GM12891 (cell line): Measurements from ENCODE around the gene ARRB1. TPM values are rescaled to one million over a fixed set of nuclear protein-coding genes. Genes with fewer than 3 reads are reported as not detected.

Experiments used
- DNase-seq: peaks from one replicate; pipeline ENCODE4 v3.0.0; 2011; ENCODE audit warnings: low spot score; ENCODE audit not compliant: insufficient read length
- FAIRE-seq: peaks from 2 replicates; lab custom pipeline; 2011; peaks lifted over from hg19 to GRCh38; lab: Jason Lieb, UNC
- PAX5 ChIP-seq: IDR thresholded peaks from 2 replicates; pipeline ENCODE4 v1.6.1; 2011; ENCODE audit warnings: low read length, moderate library complexity, mild to moderate bottlenecking; ENCODE audit not compliant: insufficient read depth, severe bottlenecking
- POLR2A ChIP-seq: IDR thresholded peaks from 2 replicates; pipeline ENCODE4 v1.6.1; 2011; ENCODE audit warnings: low read depth, low read length, control low read depth
- POLR2AphosphoS5 ChIP-seq: IDR thresholded peaks from 2 replicates; pipeline ENCODE4 v1.6.1; 2011; ENCODE audit warnings: low read depth, low read length, control low read depth
- POU2F2 ChIP-seq: IDR thresholded peaks from 2 replicates; pipeline ENCODE4 v1.6.1; 2011; ENCODE audit warnings: low read depth, mild to moderate bottlenecking, control low read depth, low read length, moderate library complexity
- SPI1 ChIP-seq: IDR thresholded peaks from 2 replicates; pipeline ENCODE4 v1.6.1; 2011; ENCODE audit warnings: low read depth, low read length, control low read depth
- TAF1 ChIP-seq: IDR thresholded peaks from 2 replicates; pipeline ENCODE4 v1.6.1; 2011; ENCODE audit warnings: low read depth, low read length, control low read depth
- polyA plus RNA-seq: library from polyadenylated mRNA; unstranded; fragments of >200 nt; gene quantifications from one replicate; pipeline ENCODE4 v1.2.1, GENCODE V29; 2012; ENCODE audit warnings: low read depth, missing spikeins, inconsistent platforms; ENCODE audit not compliant: missing spikeins

The ARRB1 gene
- 1.6 TPM for polyA plus RNA-seq

DNA sequence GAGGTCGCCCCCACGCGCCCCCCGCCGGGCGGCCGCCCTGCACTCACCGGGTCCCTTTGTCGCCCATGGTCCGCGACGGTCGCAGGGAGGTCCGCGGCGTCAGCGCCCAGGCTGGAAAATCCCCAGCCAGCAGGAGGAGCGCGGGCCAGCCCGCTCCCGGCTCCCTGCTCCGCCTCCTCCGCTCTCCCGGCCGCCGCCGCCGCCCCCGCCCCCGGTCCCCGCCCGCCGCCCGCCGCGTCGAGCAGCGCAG lies at the start of gene ARRB1:
Gene ARRB1, minus strand, starts transcription at position 121 of the 250 bp plus-strand sequence. Its CDS starts 54 bp downstream, at position 67.
- FAIRE-seq (no peak), DNase-seq (no peak)
- TF ChIP-seq TAF1 (no peak), PAX5 (no peak), POU2F2 (no peak), SPI1 (no peak), POLR2A (no peak), POLR2AphosphoS5 (no peak)

DNA sequence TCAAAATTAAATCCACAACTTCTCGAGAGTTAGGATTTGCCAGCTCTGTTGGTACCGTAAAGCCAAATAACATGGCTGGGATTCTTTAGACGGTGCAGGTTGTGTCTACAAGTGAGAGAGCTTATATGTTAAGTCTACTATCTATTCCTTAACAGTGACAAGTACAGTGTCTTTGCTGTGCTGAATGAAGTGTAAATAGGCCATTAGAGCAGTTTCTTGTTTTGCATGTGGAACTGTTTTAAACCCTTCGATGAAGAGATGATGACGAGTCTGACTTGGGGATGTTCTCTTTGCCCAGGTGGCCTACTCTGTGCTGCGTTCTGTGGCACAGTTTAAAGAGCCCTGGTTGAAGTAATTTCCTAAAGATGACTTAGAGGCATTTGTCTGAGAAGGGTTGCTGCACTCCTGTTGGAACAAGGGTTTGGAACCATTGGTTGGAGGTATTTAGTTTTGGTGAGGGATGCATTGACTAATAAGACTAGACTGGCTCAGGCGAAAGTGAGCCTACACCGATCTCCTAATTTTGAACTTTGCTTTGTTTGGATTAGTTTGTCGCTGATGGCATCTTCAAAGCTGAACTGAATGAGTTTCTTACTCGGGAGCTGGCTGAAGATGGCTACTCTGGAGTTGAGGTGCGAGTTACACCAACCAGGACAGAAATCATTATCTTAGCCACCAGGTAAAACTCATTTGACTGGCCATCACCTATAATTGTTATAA lies 48.8 kb upstream of the ARRB1 start:
- FAIRE-seq: no peak
- DNase-seq: no peak
- TF ChIP-seq POU2F2 (no peak), POLR2A (no peak), TAF1 (no peak), SPI1 (no peak), PAX5 (no peak), POLR2AphosphoS5 (no peak)

DNA sequence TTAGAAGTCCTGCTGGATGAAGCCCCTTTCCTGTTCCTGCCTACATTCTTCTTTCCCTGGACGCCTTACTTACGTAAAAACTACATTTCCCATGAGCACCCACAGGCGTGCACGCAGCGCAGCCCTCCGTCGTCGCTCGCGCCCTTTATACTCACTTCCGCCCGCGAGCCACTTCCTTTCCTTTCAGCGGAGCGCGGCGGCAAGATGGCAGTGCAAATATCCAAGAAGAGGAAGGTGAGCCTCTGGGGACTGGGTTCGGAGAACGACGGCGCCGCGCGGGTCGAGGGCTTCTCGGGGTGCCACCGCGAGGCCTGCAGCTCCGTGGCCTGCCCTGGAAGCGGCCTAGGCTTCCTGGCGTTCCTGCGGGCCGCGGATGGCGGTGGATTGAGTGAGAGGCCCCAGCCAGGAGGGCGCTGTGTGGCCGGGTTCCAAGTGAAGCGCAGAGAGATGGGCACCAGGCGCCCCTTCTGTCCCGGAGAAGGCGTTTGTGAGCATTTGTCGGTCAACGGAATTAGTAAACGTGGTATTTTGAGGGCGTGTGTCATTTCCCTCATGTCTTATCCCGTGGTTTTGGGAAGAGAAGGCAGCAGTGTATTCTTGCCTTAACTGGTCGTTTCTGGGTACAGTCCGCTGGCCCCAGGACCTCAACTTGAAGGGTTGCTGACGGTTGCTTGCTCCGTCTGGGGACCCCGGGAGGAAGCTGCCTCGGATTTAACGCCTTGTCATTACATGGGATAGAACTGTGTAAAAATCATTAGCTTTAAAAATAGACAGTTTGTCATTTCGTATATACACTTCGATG lies 48.1 kb upstream of the ARRB1 start, which contains the start of gene RPS3:
Gene RPS3, plus strand, starts transcription at position 175 of the 802 bp plus-strand sequence. Its CDS starts 30 bp downstream, at position 205.
- FAIRE-seq (peak; percentile 82), DNase-seq (peak; percentile 85)
- TF ChIP-seq POU2F2 (peak; percentile 96), POLR2AphosphoS5 (peak; percentile 99), TAF1 (peak; percentile 100), POLR2A (peak; percentile 99), PAX5 (peak; percentile 63), SPI1 (peak; percentile 84)

DNA sequence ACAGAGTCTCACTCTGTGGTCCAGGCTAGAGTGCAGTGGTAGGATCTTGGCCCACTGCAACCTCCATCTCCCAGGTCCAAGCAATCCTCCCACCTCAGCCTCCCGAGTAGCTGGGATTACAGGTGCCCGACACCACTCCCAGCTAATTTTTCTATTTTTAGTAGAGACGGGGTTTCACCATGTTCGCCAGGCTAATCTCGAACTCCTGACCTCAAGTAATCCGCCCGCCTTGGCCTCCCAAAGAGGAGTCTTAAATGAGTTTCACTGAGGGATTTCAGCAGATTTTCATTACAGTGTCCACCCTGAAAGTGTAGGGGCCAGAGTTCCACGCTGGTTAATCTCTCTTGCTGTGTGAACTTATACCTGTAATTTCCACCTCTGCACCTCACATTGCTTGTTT lies 47.4 kb upstream of the ARRB1 start:
- DNase-seq (no peak), FAIRE-seq (no peak)
- no peak for TF ChIP-seq POLR2AphosphoS5
- no peak for TF ChIP-seq TAF1
- TF ChIP-seq PAX5: no peak
- TF ChIP-seq POU2F2: no peak
- TF ChIP-seq POLR2A: no peak

DNA sequence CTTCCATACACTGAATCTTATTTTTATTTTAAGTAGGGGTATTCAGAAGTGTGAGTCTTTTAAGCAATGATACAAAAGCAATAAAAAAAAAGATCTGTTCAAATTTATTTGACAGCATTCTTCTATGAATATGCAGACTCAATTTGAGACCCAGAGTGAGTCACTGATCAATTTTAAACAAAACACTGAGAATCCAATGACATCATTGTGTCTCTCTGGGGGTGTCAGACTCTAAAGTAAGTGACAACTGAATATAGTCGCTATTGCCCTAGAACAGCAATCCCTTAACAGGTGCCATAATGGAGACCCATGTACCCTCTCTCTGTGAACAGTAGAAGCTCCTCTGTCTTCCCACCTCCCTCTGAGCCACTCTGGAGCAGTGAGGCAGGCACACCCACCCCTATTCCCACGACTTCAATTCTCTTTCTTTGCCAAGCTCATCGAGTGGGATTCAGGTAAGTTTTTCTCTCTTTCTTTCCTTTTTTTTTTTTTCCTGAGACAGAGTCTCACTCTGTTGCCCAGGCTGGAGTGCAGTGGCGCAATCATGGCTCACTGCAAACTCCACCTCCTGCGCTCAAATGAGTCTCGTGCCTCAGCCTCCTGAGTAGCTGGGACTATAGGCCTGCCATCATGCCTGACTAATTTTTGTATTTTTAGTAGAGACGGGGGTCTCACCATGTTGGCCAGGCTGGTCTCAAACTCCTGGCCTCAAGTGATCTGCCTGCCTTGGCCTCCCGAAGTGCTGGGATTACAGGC lies 42.8 kb upstream of the ARRB1 start:
- FAIRE-seq: no peak
- TF ChIP-seq SPI1: no peak
- TF ChIP-seq TAF1: no peak
- no peak for TF ChIP-seq PAX5
- no peak for TF ChIP-seq POLR2A
- TF ChIP-seq POLR2AphosphoS5: no peak
- no peak for TF ChIP-seq POU2F2

DNA sequence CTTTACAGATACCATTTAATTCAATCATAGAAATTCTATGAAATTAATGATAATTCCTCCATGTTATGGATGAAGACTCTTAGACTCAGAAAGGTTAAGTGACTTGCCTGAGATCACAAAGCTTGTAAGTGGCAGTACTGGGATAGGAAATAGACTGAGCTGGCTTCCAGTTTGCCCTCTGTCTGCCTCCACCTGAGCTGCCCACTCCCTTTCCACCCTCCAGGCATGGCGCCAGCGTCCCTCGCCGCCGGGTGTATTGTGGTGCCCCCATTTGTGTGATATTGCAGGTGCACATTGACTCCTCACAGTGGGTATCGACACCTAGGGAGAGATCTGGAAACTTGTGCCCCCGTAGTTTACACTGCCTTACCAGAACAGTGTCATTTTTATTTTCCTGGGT lies 38.5 kb upstream of the ARRB1 start:
- FAIRE-seq: no peak
- DNase-seq: no peak

More for the DNA sequence above, 42.8 kb upstream of the ARRB1 start:
- no peak for DNase-seq

DNA sequence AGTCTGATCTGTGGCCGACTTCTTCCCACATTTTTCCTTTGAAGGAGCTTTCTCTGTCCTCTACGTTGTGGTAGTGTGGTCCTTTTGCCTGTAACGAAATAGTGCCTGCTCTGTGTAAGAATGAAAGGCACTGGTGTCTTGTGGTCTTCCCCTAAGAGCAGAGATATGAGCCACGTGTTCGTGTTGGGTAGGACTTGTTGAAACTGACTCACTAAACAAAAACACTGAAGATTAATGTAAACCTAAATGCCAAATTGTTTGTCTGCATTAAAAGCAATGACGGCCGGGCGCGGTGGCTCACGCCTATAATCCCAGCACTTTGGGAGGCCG lies 37.8 kb upstream of the ARRB1 start:
- FAIRE-seq (no peak), DNase-seq (no peak)
- TF ChIP-seq SPI1 (no peak), TAF1 (no peak), POU2F2 (no peak), POLR2AphosphoS5 (no peak), PAX5 (no peak), POLR2A (no peak)

More for the DNA sequence above, 38.5 kb upstream of the ARRB1 start:
- TF ChIP-seq TAF1 (no peak), POLR2A (no peak), PAX5 (no peak), POLR2AphosphoS5 (no peak), SPI1 (no peak), POU2F2 (no peak)

DNA sequence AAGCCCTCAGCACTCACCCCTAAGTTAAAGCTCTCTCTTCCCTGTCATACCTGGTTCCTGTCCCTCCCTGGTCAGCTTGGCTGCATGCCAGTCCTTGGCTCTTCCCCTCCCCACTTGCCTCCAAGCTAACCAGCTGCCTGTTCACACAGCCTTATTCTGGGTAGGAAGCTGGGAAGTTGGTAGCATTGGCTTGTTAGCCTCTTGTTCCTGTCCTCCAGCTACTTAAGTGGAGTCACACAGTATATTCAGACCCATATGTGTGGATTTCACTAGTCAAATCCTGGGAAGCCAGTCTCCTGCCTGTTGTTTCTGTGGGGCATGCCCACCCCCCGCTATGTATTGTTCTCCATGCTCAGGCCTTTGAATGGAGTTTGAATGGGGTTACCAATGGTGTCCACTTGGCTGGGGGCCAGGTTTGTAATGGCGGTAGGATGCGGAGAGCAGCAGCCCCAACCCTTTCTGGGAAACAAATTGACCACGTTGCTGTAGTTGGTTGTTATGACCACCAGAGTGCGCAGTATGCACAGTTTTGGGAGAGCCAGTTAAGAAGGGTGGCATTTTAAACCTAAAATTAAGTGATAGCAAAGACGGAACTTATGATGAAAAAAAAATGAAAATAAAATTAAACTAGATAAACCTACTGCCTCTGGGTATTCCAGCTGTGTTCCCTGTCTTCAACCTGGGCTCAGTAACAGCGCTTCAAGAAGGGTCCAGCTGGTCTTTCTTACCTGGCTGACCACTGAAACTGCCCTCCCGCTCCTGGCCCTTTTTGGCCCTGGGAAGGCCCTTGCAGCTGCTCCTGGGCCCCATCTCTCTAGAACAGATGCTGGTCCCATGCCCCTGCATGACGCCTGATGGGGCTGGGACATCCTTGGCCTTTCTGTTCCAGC lies 37.2 kb upstream of the ARRB1 start:
- TF ChIP-seq POLR2A (no peak), POU2F2 (no peak), POLR2AphosphoS5 (no peak), SPI1 (no peak), PAX5 (no peak), TAF1 (no peak)
- FAIRE-seq: peak; percentile 91
- peak; percentile 61 for DNase-seq

DNA sequence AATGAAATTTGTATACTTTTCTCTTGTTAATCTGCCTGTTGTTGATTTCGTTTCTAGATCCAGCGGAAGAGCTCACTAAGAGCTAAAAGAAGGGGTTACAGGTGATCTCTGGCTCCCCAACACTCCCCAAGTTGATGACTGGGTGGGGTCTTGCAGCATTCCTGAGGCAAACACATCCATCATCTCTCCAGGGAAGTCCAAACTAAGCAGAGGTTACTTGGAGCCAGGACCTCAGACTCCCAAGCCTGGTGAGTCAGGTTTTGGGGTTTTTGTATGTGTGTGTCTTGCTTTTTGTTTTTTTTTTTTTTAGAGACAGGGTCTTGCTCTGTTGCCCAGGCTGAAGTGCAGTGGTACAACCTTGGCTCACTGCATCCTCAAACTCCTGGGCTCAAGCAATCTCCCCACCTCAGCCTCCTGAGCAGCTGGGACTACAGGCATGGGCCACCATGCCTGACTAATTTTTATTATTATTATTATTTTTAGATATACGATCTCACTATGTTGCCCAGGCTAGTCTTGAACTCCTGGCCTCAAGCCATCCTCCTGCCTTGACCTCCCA lies 36.4 kb upstream of the ARRB1 start:
- DNase-seq: no peak
- no peak for FAIRE-seq
- TF ChIP-seq POLR2AphosphoS5: no peak
- TF ChIP-seq POU2F2: no peak
- no peak for TF ChIP-seq TAF1
- TF ChIP-seq PAX5: no peak
- no peak for TF ChIP-seq POLR2A
- no peak for TF ChIP-seq SPI1
